GM21723 (cell line): ENCODE data around the gene LMBRD1.
"Not testable (repeated sequence)": the region's sequence is repeated elsewhere in the genome, so short reads cannot be mapped to it uniquely, and the experiment has no call there.

Experiments used
- ATAC-seq: cut with Tn5 transposase; IDR thresholded peaks from one replicate; pipeline ENCODE4 v1.9.1; 2021; ENCODE audit warnings: mild to moderate bottlenecking, moderate library complexity; ENCODE audit not compliant: unreplicated experiment

LMBRD1 gene

GRCh38 chr6:69796642-69797390, at the start of gene LMBRD1:
Gene LMBRD1, minus strand, starts transcription at chr6:69797010. Its CDS starts 129 bp downstream, at chr6:69796881.
- peak; percentile 92 for ATAC-seq

- ATAC-seq: no peak
Observed at GRCh38 chr6:69846312-69846711, 49.5 kb upstream of the LMBRD1 start.

DNA sequence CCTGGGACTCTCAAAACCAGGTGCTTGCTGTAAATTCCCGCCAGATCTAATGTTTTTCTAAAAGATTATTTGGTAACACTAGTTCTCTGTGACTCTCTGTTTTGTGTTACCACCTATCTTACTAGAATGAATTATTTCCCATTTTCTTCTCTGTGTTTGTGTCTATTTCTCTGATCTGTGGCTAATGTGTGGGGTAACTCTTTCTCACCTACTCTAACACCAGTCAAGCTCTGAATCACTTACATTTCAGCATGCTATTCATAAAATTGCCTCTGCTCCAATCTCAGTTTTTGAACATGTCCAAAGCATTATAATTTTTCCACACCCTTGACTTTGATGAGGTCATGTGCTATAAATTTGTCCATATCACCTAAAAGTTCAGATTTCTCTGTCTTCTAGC, 46.4 kb upstream of the LMBRD1 start:
- no peak for ATAC-seq

- no peak for ATAC-seq
Observed at GRCh38 chr6:69841862-69842261, 45.1 kb upstream of the LMBRD1 start.

- peak; percentile 92 for ATAC-seq
Observed at GRCh38 chr6:69835414-69836179, 38.8 kb upstream of the LMBRD1 start.

GRCh38 chr6:69832558-69832957, 35.7 kb upstream of the LMBRD1 start:
- no peak for ATAC-seq

- ATAC-seq: no peak
Observed at GRCh38 chr6:69827276-69827893, 30.6 kb upstream of the LMBRD1 start.

DNA sequence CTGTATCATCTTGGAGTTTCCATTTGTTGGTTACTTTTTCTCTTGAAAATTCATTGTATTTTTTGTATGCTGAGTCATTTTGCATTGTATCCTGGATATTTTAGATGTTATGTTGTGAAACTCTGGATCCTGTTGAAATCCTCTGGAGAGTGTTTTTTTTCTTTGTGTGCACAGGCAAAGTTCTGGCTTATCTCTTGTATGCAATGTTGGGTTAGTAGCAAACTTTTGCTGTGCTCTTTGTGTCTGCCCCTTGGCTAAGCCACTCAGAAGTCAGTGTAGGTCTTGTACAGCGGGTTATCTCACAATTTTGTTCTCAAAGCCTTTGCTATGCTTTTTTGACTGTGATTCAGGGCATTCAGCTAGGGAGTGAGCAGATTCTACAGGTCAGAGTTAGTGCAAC, 29.1 kb upstream of the LMBRD1 start:
- ATAC-seq: no peak

- ATAC-seq: not testable (repeated sequence)
Observed at GRCh38 chr6:69824355-69824754, 27.5 kb upstream of the LMBRD1 start.

DNA sequence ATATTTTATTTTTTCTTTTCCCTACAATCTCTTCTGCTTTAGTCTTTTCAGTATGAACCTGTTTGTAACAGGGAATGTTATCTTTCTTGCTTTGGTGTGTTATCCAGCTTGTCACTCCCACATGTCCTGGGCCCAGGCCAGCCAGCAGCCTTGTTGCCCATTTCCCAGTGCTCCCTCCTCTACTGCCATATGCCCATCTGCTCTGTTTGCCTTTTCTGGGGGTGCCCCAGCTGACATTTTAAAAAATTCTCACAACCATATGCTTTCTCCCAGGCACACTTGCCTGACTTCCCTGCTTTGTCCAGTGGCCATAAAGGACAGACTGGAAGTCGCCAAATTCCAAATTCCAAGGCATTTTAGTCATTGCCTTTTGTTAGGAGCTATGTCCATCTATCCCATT, 23.6 kb upstream of the LMBRD1 start:
- no peak for ATAC-seq

DNA sequence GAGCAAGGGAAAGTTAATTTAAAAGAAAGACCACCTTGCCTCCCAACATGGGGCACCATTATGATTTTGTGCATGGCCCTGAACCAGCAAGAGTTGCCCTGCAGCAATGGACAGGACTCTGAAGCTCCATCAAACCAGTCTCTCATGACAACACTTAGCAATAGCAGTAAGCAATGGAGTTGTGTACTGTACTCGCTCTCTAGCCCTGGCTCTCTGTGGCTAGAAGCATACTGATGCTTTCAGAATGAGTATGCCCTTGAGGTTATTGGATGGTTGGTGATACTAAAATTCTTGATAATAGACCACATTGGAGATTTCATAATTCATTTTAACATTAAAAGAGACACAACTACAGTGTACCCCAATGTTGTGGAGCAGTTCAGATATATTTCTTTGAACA, 23.2 kb upstream of the LMBRD1 start:
- no peak for ATAC-seq

DNA sequence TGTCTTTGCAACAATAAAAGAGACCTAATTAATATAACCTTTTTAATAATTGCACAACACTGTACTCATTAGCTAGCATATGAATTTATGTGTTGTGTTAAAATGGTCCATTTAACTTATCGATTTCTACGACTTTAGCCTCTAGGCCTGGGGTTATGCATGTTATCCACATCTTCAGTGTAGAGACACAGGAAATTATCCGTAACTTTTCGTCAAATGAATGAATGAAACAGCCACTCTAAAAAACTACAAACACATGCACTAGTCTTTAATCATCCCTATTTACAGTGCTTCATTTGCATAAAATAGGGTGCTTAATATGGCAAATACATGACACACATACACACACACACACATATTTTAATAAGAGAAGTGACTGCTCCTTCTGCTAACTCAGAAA, 22.3 kb upstream of the LMBRD1 start:
- ATAC-seq: no peak

DNA sequence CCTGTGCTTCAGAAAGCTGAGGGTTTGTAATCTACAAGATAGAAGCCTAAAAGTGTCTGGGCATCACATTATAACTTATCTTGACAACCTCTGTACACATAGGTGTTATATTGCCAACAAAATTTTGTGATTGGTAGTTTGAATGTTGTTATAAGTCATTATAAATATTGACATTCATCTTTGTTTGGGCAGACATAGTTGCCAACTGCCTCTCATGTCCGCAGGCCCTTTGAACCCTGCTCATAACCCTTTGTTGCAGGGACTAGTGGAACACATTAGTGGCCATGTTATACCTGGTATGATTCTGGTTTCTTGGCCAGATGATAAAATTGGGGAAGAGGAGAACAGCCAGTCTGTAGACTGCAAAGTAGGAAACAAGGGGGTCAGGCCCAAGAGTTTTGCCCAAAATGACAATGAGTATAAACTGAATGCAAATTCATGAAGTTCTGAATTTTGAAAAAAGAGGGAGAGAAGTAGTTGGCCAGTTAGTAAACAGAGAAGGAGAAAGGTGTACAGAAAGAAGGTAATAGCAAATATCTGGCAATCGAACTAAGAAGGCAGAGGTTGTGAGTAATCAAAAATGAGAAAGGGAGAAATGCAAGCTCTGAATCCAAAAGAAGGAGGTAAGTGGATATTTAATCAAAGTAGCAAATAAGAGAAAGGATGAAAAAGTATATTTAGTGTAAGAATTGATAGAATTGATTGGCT, 21.6 kb upstream of the LMBRD1 start:
- no peak for ATAC-seq

DNA sequence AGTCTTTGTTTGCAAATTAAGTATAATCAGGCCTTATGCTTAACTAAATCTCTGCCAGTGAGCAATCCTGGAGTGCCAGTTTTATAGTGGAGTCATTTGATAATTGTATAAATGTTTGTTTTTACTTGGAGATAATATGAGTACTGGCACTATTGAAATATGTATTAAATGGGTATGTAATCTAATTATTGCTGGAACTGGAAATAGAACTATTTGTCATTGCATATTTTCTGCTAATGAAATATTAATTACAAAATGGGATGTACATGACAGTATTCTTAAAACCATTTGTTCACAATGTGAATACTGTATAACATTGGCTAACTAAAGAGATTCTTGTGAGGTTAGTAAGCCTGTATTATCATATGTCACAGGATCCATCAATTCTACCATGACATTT, 20.5 kb upstream of the LMBRD1 start:
- no peak for ATAC-seq

DNA sequence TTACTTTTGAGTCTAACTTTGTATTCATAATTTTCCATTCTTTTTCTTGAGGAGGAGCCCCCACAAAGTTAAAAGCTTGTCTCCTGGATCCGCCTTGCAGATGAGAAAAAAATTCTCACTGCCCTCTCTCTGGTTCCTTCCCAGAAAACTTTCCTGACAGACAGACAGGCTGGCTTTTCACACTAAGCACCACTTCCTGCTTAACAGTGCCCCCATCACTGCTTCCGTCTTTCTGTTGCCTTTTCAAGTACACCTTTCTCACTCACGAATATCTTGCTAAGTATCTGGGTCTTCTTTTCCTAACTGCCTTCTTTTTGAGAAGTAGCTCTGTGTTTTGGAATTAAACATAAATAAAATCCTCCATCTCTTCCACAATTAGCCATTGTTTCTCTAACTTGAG, 19.8 kb upstream of the LMBRD1 start:
- peak; percentile 38 for ATAC-seq

DNA sequence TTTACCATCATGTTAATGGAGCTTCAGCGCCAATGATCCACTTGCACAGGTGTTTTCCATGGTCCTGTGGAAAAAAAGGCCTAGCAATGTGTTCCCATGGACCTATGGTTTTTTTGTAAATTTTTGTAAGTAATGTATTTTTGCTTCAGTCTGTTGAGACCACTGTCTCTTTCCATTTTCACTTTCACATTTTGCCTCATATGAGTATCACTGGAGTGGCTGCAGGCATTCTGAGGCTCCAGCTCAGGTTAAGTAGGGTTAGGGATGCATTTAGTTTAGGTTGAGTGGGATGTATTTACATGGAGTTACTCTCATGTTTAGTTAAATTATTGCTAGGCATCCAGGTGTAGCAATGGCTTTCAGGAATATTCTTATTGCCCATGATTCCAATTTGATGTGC, 19.2 kb upstream of the LMBRD1 start:
- ATAC-seq: peak; percentile 86

DNA sequence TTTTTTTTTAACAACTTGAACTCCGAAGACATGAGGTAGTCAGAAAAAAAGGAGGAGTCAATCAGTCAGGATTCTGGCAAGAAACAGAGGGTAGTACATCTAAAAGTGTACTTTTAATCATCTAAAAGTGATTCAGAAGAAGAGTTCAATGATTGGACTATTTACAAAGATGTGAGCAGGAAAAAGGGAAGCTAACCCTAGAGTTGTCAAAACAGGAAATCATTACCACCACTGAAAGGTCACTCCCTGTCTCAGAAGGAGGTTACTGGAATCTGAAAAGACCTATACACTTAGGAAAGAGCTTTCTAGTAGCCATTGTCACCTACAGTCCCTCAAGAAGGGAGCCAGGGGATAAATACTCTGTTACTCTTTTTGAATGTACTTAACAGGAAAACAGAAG, 16.7 kb upstream of the LMBRD1 start:
- peak; percentile 34 for ATAC-seq

GRCh38 chr6:69812746-69813427, 16.1 kb upstream of the LMBRD1 start:
- no peak for ATAC-seq

DNA sequence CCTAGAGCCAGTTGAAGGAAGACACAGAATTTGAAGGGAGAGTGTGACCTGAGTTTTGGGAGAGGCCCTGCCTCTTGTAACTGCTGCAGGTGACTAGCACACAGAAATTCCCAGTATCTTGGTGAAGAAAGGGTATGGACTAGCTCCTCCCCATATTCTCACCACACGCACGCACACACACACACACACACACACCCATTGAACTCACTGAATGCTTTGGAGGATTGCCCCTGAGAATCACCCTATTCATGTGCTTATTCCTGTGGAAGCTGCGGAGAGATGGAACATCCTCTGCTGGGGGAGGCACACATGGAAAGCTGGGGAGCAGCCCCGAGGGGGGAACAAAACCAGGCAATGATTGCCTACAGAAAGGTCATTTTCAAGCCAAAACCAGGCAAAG, 6.2 kb upstream of the LMBRD1 start:
- ATAC-seq: no peak

DNA sequence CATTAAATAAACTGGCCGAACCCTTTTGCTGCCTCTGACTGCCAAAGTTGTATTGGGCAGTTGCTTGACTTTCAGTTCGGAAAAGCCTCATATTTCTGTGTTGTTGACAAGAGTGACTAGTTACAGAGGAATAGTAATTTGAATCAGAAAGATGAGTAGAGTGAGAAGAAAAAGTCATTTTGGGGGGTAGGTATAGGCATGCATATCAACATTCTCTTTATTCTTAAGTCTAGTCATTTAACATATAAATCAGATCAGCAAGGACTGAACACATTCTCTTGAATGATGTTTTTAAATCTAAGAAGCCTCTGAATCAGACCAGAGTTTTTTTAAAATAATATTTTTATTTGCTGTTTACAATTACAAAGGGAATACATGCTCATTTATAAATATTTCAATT, 4.9 kb upstream of the LMBRD1 start:
- no peak for ATAC-seq

DNA sequence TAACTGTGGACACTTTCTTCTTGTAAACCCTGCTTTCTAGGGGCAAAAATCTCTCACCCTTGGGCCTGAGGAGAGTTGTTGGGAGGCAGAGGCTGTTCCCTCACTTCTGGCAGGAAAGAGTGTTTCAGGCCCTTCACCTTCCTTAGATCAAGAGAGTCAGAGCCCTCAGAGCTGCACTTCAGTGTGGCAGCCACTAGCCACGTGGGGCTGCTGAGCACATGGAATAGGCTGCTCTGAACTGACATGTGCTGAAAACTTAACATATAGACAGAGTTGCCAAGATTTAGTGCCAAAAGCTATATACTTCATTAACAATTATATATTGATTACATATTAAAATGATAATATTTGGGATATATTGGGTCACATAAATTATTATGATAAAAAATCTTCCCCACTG, 4.4 kb upstream of the LMBRD1 start:
- no peak for ATAC-seq
